Glutamatergic neuron (in vitro differentiated cells): ENCODE measurements around the gene BASP1. TPM values are rescaled to one million over a fixed set of nuclear protein-coding genes. Genes with fewer than 3 reads are reported as not detected.

ENCODE experiments used
- DNase-seq: peaks from one replicate; pipeline ENCODE4 v3.0.0; 2022
- H3K27ac Mint-ChIP-seq: one replicate; pipeline ENCODE4 v1.8.0; 2020; ENCODE audit warnings: mild to moderate bottlenecking, mixed read lengths, inconsistent platforms; ENCODE audit not compliant: unreplicated experiment
- H3K27me3 Mint-ChIP-seq: one replicate; pipeline ENCODE4 v1.8.0; 2020; ENCODE audit warnings: mild to moderate bottlenecking, moderate library complexity, mixed read lengths, inconsistent platforms; ENCODE audit not compliant: unreplicated experiment
- H3K36me3 Mint-ChIP-seq: one replicate; pipeline ENCODE4 v1.8.0; 2020; ENCODE audit warnings: mild to moderate bottlenecking, mixed read lengths, inconsistent platforms; ENCODE audit not compliant: unreplicated experiment
- H3K4me1 Mint-ChIP-seq: one replicate; pipeline ENCODE4 v1.8.0; 2020; ENCODE audit warnings: mild to moderate bottlenecking, low read depth, mixed read lengths, inconsistent platforms; ENCODE audit not compliant: unreplicated experiment
- H3K4me3 Mint-ChIP-seq: one replicate; pipeline ENCODE4 v1.8.0; 2020; ENCODE audit warnings: mild to moderate bottlenecking, mixed read lengths, inconsistent platforms; ENCODE audit not compliant: unreplicated experiment
- H3K9me3 Mint-ChIP-seq: one replicate; pipeline ENCODE4 v1.8.0; 2020; ENCODE audit warnings: mild to moderate bottlenecking, moderate library complexity, mixed read lengths, inconsistent platforms; ENCODE audit not compliant: unreplicated experiment
- total RNA-seq: library from RNA; stranded (reverse); fragmentation: NEBNext Ultra II Directional; extraction: Animal tissue kit (Norgen Biotek cat#: 25700); gene quantifications from one replicate; pipeline ENCODE4 v1.2.1, GENCODE V29; 2021; ENCODE audit not compliant: unreplicated experiment
- TF ChIP-seq, protein P1 (sequence below): fragments of 200-600 bp; sonication (generic); IDR thresholded peaks from one replicate; pipeline ENCODE4 v1.5.0; 2021; ENCODE audit not compliant: partially characterized antibody, unreplicated experiment

Gene BASP1
- total RNA-seq, 1 donor from 2014 or later = 832 TPM

DNA sequence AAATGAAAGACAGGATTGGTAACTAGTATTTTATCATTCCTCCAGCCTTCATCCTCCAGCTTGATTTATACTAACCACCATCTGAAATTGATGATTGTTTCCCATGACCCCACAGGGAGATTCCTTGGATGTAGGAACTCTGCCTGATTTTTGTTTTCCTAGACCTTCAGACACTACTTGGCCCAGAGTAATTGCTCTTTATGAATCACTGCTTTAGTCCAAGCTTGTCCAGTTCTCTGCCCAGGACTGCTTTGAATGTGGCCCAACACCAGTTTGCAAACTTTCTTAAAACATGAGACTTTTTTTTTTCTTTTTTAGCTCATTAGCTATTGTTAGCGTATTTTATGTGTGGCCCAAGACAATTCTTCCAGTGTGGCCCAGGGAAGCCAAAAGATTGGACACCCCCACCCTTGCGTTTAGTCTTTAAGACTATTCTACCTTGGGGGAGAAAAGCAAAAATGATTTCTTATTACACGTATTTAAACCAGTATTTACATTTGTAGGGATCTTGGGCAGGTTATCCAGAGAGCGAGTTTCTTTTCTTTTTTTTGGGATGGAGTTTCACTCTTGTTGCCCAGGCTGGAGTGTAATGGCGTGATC is 18.4 kb downstream of the BASP1 start:
- TF ChIP-seq, protein P1, sequence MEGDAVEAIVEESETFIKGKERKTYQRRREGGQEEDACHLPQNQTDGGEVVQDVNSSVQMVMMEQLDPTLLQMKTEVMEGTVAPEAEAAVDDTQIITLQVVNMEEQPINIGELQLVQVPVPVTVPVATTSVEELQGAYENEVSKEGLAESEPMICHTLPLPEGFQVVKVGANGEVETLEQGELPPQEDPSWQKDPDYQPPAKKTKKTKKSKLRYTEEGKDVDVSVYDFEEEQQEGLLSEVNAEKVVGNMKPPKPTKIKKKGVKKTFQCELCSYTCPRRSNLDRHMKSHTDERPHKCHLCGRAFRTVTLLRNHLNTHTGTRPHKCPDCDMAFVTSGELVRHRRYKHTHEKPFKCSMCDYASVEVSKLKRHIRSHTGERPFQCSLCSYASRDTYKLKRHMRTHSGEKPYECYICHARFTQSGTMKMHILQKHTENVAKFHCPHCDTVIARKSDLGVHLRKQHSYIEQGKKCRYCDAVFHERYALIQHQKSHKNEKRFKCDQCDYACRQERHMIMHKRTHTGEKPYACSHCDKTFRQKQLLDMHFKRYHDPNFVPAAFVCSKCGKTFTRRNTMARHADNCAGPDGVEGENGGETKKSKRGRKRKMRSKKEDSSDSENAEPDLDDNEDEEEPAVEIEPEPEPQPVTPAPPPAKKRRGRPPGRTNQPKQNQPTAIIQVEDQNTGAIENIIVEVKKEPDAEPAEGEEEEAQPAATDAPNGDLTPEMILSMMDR = no peak
- peaks cover 2% of the 10 kb centered on the region for H3K27me3 Mint-ChIP-seq
- DNase-seq = no peak
- H3K4me3 Mint-ChIP-seq = peak overlapping the region; percentile 69
- peaks cover 24% of the 10 kb centered on the region for H3K9me3 Mint-ChIP-seq
- H3K36me3 Mint-ChIP-seq = peaks cover 5% of the 10 kb centered on the region
- H3K27ac Mint-ChIP-seq = peak overlapping the region; percentile 60
- H3K4me1 Mint-ChIP-seq = peaks cover 64% of the 10 kb centered on the region

DNA sequence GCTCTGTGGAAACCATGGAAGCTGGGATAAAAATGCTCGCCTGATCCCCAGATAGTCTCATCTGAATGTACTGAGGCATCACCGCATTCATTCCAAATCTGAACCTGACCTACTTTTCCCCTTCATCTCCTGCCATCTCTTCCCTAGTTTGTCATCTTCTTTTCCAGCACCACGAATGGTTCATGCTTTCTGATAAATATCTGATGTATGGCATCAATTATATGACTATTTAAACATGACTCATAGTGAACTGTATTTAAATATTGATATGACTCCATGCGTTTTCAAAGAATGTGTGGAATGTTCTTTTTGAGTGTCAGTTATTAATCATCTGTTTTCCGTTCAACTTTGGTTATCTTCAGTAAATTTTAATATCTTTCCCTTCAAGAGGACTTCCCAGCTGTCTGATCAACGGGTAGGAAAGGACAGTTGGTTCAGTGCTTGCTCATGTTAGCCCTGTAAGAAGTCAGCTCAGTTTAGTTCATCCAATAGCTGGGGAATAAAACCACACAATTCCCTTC is 21.1 kb downstream of the BASP1 start:
- Mint-ChIP-seq H3K27ac (peak overlapping the region; percentile 3), H3K4me1 (peaks cover 62% of the 10 kb centered on the region), H3K4me3 (peak overlapping the region; percentile 58), H3K27me3 (peaks cover 7% of the 10 kb centered on the region), H3K36me3 (peaks cover 5% of the 10 kb centered on the region), H3K9me3 (peaks cover 17% of the 10 kb centered on the region)
- TF ChIP-seq, protein P1 = no peak
- DNase-seq = no peak

DNA sequence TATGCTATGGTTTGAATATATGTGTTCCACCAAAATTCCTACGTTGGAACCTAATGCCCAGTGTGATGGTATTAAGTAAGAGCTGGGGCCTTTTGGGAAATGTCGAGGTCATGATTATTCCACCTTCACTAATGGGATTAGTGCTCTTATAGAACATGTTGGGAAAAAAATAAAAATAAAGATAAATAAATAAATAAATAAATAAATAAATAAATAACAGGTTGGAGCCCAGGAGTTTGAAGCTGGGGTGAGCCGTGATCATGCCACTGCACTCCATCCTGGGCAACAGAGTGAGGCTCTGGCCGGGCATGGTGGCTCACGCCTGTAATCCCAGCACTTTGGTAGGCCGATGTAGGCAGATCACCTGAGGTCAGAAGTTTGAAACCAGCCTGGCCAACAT is 22.5 kb downstream of the BASP1 start:
- peaks cover 59% of the 10 kb centered on the region for H3K4me1 Mint-ChIP-seq
- TF ChIP-seq, protein P1 = no peak
- H3K27me3 Mint-ChIP-seq = peaks cover 10% of the 10 kb centered on the region
- no peak for DNase-seq
- no peak overlapping the region for H3K27ac Mint-ChIP-seq
- H3K9me3 Mint-ChIP-seq = peaks cover 17% of the 10 kb centered on the region
- H3K4me3 Mint-ChIP-seq = no peak overlapping the region
- no peaks in the 10 kb centered on the region for H3K36me3 Mint-ChIP-seq

DNA sequence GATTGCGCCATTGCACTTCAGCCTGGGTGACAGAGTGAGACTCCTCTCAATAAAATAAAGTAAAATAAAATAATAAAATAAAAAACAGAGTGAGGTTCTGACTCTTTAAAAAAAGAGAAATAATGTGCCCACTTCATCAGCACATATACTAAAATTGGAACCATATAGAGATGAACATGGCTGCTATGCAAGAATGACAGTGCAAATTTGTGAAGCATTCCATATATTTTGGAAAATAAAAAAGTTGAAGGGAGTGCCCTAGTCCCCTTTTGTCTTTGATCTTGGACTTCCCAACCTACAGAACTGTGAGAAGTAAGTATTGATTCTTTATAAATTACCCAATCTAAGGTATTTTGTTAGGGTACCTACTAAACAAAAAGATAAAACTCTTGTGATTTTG is 23.1 kb downstream of the BASP1 start:
- no peak overlapping the region for H3K4me3 Mint-ChIP-seq
- DNase-seq = no peak
- peaks cover 18% of the 10 kb centered on the region for H3K9me3 Mint-ChIP-seq
- no peaks in the 10 kb centered on the region for H3K36me3 Mint-ChIP-seq
- H3K27me3 Mint-ChIP-seq = peaks cover 10% of the 10 kb centered on the region
- TF ChIP-seq, protein P1 = no peak
- peaks cover 57% of the 10 kb centered on the region for H3K4me1 Mint-ChIP-seq
- H3K27ac Mint-ChIP-seq = no peak overlapping the region

DNA sequence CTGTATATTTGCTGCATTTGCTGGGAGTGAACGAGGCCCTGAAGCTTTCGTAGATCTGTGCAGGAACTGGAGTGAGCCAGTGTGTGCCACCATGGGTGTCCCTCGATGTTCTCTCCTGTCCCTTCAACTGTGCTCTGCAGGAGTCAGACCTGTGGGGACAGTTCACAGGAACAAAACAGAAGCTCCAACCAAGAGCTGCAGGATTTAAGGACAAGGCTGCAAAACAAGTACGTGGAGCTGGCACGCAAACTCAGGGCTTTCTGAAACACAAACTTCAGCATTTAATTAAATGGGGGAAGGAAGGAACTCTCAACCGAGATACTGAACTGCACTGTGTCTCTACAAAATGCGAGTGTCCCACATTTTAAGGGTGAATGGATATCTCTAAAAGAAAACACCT is 24.2 kb downstream of the BASP1 start:
- Mint-ChIP-seq H3K9me3 (peaks cover 18% of the 10 kb centered on the region), H3K4me1 (peaks cover 58% of the 10 kb centered on the region)

More for the DNA sequence above, 24.2 kb downstream of the BASP1 start:
- DNase-seq = no peak
- Mint-ChIP-seq H3K4me3 (peak overlapping the region; percentile 74), H3K27ac (peak overlapping the region; percentile 79), H3K36me3 (no peaks in the 10 kb centered on the region), H3K27me3 (peaks cover 14% of the 10 kb centered on the region)
- TF ChIP-seq, protein P1 = no peak
